ENCODE measurements around the gene ILKAP. TPM values are rescaled to one million over a fixed set of nuclear protein-coding genes. Genes with fewer than 3 reads are reported as not detected.

ILKAP gene
- total RNA-seq, 1 experiment from 2014 or later, result 41.5 TPM

GRCh38 chr2:238144262-238144661 is 59.2 kb downstream of the ILKAP start:
- no peak overlapping the region for H3K9ac ChIP-seq (ENCODE audit: extremely low read depth, insufficient read length, low read length)
- no peak overlapping the region for H3K4ac ChIP-seq (ENCODE audit: low read depth, low read length)
- peaks cover 2% of the 10 kb centered on the region for H4K20me1 ChIP-seq (ENCODE audit: control insufficient read depth, insufficient read depth, insufficient read length)
- no CpG with 5 or more reads among the region's 5 CpGs for WGBS (ENCODE audit: extremely low coverage, insufficient read length, low lambda C conversion rate)
- H3K27ac Mint-ChIP-seq, result no peak overlapping the region
- H3K79me1 ChIP-seq (ENCODE audit: insufficient read depth, low read depth, low read length, poor library complexity, severe bottlenecking), result no peaks in the 10 kb centered on the region
- TF ChIP-seq CTCF (conservative IDR thresholded peaks at IDR 0.05), result no peak
- no peak overlapping the region for H3K4me2 ChIP-seq (ENCODE audit: insufficient read depth, insufficient read length, low read length)
- H2AFZ ChIP-seq (ENCODE audit: low read length), result no peak overlapping the region
- H3K4me1 ChIP-seq (ENCODE audit: insufficient read depth, low read length), result no peaks in the 10 kb centered on the region
- H3K56ac ChIP-seq (ENCODE audit: insufficient read length, low read depth, low read length), result no peak overlapping the region
- H3K79me2 ChIP-seq (ENCODE audit: insufficient read depth, low read length), result no peaks in the 10 kb centered on the region
- no peak overlapping the region for H3T11ph ChIP-seq (ENCODE audit: low read length)
- no peaks in the 10 kb centered on the region; the same call in 1 of the 2 replicates for H3K27me3 Mint-ChIP-seq (ENCODE audit: low read depth)
- no peak overlapping the region for H3K4me3 Mint-ChIP-seq
- H3K18ac ChIP-seq (ENCODE audit: insufficient read length, low read depth, low read length), result no peak overlapping the region
- H2BK12ac ChIP-seq (ENCODE audit: insufficient read length, low read depth, low read length), result no peak overlapping the region
- no peak overlapping the region for H2BK20ac ChIP-seq (ENCODE audit: low read depth, low read length, poor library complexity, severe bottlenecking)
- no peaks in the 10 kb centered on the region for H3K9me3 Mint-ChIP-seq
- H3K36me3 Mint-ChIP-seq (ENCODE audit: insufficient read depth in 1 of 3, low read depth in 3 of 3), result no peaks in the 10 kb centered on the region
- no peaks in the 10 kb centered on the region for H3K23me2 ChIP-seq (ENCODE audit: insufficient read length, low read depth, low read length, poor library complexity, severe bottlenecking)
- no peaks in the 10 kb centered on the region for H3K27me3 ChIP-seq (ENCODE audit: insufficient read depth, low read length)
- H3K4me1 Mint-ChIP-seq, result no peaks in the 10 kb centered on the region
- DNase-seq, result no peak
- H2AK5ac ChIP-seq (ENCODE audit: insufficient read length, low read length), result no peak overlapping the region
- H3K23ac ChIP-seq (ENCODE audit: insufficient read length, low read depth, low read length), result no peak overlapping the region
- H4K8ac ChIP-seq (replicated peaks; ENCODE audit: insufficient read length, low read depth, low read length), result no peak overlapping the region
- H2BK120ac ChIP-seq (ENCODE audit: low read depth, low read length, poor library complexity, severe bottlenecking), result no peak overlapping the region
- H4K91ac ChIP-seq (ENCODE audit: insufficient read length, low read depth, low read length), result no peak overlapping the region
- H2BK15ac ChIP-seq (ENCODE audit: low read depth, low read length), result no peak overlapping the region
- no peak overlapping the region for H3K27ac ChIP-seq (ENCODE audit: insufficient read length, low read depth, low read length)
- no peak overlapping the region for H4K5ac ChIP-seq (ENCODE audit: insufficient read length, low read depth, low read length)
- H2BK5ac ChIP-seq (ENCODE audit: insufficient read length, low read length), result no peak overlapping the region
- H3K14ac ChIP-seq (ENCODE audit: insufficient read depth, low read length), result no peak overlapping the region
- H3K9me3 ChIP-seq (ENCODE audit: control insufficient read depth, low read depth, low read length), result no peaks in the 10 kb centered on the region

Data from H9 (cell line).